OCI-LY7 (cell line): ENCODE results near the gene C3.

Experiments
- CTCF ChIP-seq: fragments of 200-600 bp; sonication (generic); conservative IDR thresholded peaks from 2 replicates; pipeline ENCODE4 v1.5.1; 2014; ENCODE audit warnings: mild to moderate bottlenecking, antibody characterized with exemption, low read length, moderate library complexity, mixed read lengths
- EZH2phosphoT487 ChIP-seq: fragments of 200-600 bp; sonication (generic); IDR thresholded peaks from 2 replicates; pipeline ENCODE4 v1.6.1; 2018; ENCODE audit warnings: low read depth, borderline replicate concordance, mild to moderate bottlenecking, mixed run types, antibody characterized with exemption, low read length, moderate library complexity, mixed read lengths

GRCh38 chr19:6686628-6686975, 33.8 kb downstream of the C3 start:
- TF ChIP-seq CTCF (no peak), EZH2phosphoT487 (no peak)
